GM12891 (cell line): Measurements from ENCODE around the gene TIMMDC1. TPM values are rescaled to one million over a fixed set of nuclear protein-coding genes. Genes with fewer than 3 reads are reported as not detected.

ENCODE experiments used
- DNase-seq: peaks from one replicate; pipeline ENCODE4 v3.0.0; 2011; ENCODE audit warnings: low spot score; ENCODE audit not compliant: insufficient read length
- FAIRE-seq: peaks from 2 replicates; lab custom pipeline; 2011; peaks lifted over from hg19 to GRCh38; lab: Jason Lieb, UNC
- PAX5 ChIP-seq: IDR thresholded peaks from 2 replicates; pipeline ENCODE4 v1.6.1; 2011; ENCODE audit warnings: low read length, moderate library complexity, mild to moderate bottlenecking; ENCODE audit not compliant: insufficient read depth, severe bottlenecking
- POLR2A ChIP-seq: IDR thresholded peaks from 2 replicates; pipeline ENCODE4 v1.6.1; 2011; ENCODE audit warnings: low read depth, low read length, control low read depth
- POLR2AphosphoS5 ChIP-seq: IDR thresholded peaks from 2 replicates; pipeline ENCODE4 v1.6.1; 2011; ENCODE audit warnings: low read depth, low read length, control low read depth
- POU2F2 ChIP-seq: IDR thresholded peaks from 2 replicates; pipeline ENCODE4 v1.6.1; 2011; ENCODE audit warnings: low read depth, mild to moderate bottlenecking, control low read depth, low read length, moderate library complexity
- SPI1 ChIP-seq: IDR thresholded peaks from 2 replicates; pipeline ENCODE4 v1.6.1; 2011; ENCODE audit warnings: low read depth, low read length, control low read depth
- TAF1 ChIP-seq: IDR thresholded peaks from 2 replicates; pipeline ENCODE4 v1.6.1; 2011; ENCODE audit warnings: low read depth, low read length, control low read depth
- polyA plus RNA-seq: library from polyadenylated mRNA; unstranded; fragments of >200 nt; gene quantifications from one replicate; pipeline ENCODE4 v1.2.1, GENCODE V29; 2012; ENCODE audit warnings: low read depth, missing spikeins, inconsistent platforms; ENCODE audit not compliant: missing spikeins

The TIMMDC1 gene
- 36.8 TPM for polyA plus RNA-seq

- DNase-seq (peak; percentile 85), FAIRE-seq (peak; percentile 96)
- TF ChIP-seq POU2F2 = peak; percentile 79
- peak; percentile 36; the same call in 1 of the 2 replicates for TF ChIP-seq SPI1
- TF ChIP-seq PAX5 = peak; percentile 4
- TF ChIP-seq TAF1 = peak; percentile 85
- TF ChIP-seq POLR2AphosphoS5 = peak; percentile 95
- TF ChIP-seq POLR2A = peak; percentile 95
These were observed at the start of gene TIMMDC1 for GRCh38 chr3:119498186-119499011. TSS of gene TIMMDC1 (plus strand) at chr3:119498547. CDS start at chr3:119498734, 187 bp downstream.

- FAIRE-seq (no peak), DNase-seq (no peak)
- TF ChIP-seq SPI1 (no peak), TAF1 (no peak), POLR2A (no peak), PAX5 (no peak), POLR2AphosphoS5 (no peak), POU2F2 (no peak)
These were observed 44.5 kb upstream of the TIMMDC1 start for GRCh38 chr3:119453822-119454221.

- TF ChIP-seq TAF1 = no peak
- 0 out of 2 replicates have a peak, but pooled peaks have one; percentile 24 for TF ChIP-seq POLR2AphosphoS5
- FAIRE-seq (no peak), DNase-seq (no peak)
These were observed 41.9 kb upstream of the TIMMDC1 start for GRCh38 chr3:119456469-119456868.

GRCh38 chr3:119457246-119457645 lies 41.1 kb upstream of the TIMMDC1 start:
- TF ChIP-seq POLR2A = no peak
- no peak for FAIRE-seq
- no peak for DNase-seq

- FAIRE-seq (peak; percentile 100), DNase-seq (peak; percentile 87)
- TF ChIP-seq SPI1 = peak; percentile 93
- TF ChIP-seq POLR2A = peak; percentile 97
- peak; percentile 51 for TF ChIP-seq PAX5
- TF ChIP-seq TAF1 = peak; percentile 92
- TF ChIP-seq POLR2AphosphoS5 = peak; percentile 97
- TF ChIP-seq POU2F2 = peak; percentile 90
These were observed 34.9 kb upstream of the TIMMDC1 start, which contains the start of gene TMEM39A for GRCh38 chr3:119463171-119464169. TSS of gene TMEM39A (minus strand) at chr3:119463615. CDS start at chr3:119462074, 1,541 bp downstream.

GRCh38 chr3:119468041-119468440 lies 30.3 kb upstream of the TIMMDC1 start:
- TF ChIP-seq POLR2AphosphoS5 (no peak), PAX5 (no peak), POLR2A (no peak), POU2F2 (no peak), TAF1 (no peak), SPI1 (no peak)
- DNase-seq (no peak), FAIRE-seq (no peak)

- DNase-seq (no peak), FAIRE-seq (peak; percentile 61)
- TF ChIP-seq POLR2A = no peak
- no peak for TF ChIP-seq PAX5
- TF ChIP-seq SPI1 = no peak
- TF ChIP-seq TAF1 = no peak
- no peak for TF ChIP-seq POU2F2
- no peak for TF ChIP-seq POLR2AphosphoS5
These were observed 28.7 kb upstream of the TIMMDC1 start for GRCh38 chr3:119469418-119470189.

GRCh38 chr3:119470866-119471265 lies 27.5 kb upstream of the TIMMDC1 start:
- TF ChIP-seq POU2F2 (no peak), TAF1 (no peak), PAX5 (no peak), POLR2A (no peak), SPI1 (no peak), POLR2AphosphoS5 (no peak)
- FAIRE-seq (peak; percentile 5), DNase-seq (no peak)

- DNase-seq (no peak), FAIRE-seq (no peak)
- TF ChIP-seq TAF1 = no peak
- no peak for TF ChIP-seq POLR2A
- TF ChIP-seq POU2F2 = no peak
- TF ChIP-seq POLR2AphosphoS5 = no peak
- no peak for TF ChIP-seq SPI1
These were observed 17.3 kb upstream of the TIMMDC1 start for GRCh38 chr3:119481079-119481478.
